SK-N-SH (cell line): Measurements from ENCODE around the gene MED26. TPM values are rescaled to one million over a fixed set of nuclear protein-coding genes. Genes with fewer than 3 reads are reported as not detected.
"Not testable (repeated sequence)": the region's sequence is repeated elsewhere in the genome, so short reads cannot be mapped to it uniquely, and the experiment has no call there.

Experiments
- CTCF ChIA-PET: fragments of 300-600, 350-600 bp; formaldehyde crosslinking; extraction: SDS; loops from one replicate; lab custom pipeline; 2021; lab: Yijun Ruan, JAX
- POLR2A ChIA-PET: fragments of 350-600 bp; sonication (Branson Sonifier 250); formaldehyde crosslinking; extraction: SDS; loops from one replicate; lab custom pipeline; 2020; ENCODE audit warnings: antibody characterized with exemption, inconsistent platforms; lab: Yijun Ruan, JAX
- DNase-seq: peaks from one replicate; pipeline ENCODE4 v3.0.0; 2012
- H2AFZ ChIP-seq: fragments of 200-600 bp; sonication (generic); 2 replicates; pipeline ENCODE4 v1.8.1; 2016; ENCODE audit warnings: antibody characterized with exemption, mild to moderate bottlenecking, low read depth
- H3F3A ChIP-seq: fragments of 200-600 bp; sonication (generic); replicated peaks from 2 replicates; pipeline ENCODE3; 2016; ENCODE audit warnings: antibody characterized with exemption, mild to moderate bottlenecking; ENCODE audit not compliant: insufficient read depth
- H3K27ac ChIP-seq, 2 experiments: fragments of 200-500 bp in 1 of 2; fragments of 200-600 bp in 1 of 2; sonication (Bioruptor generic) in 1 of 2; sonication (generic), shearing (Covaris generic) in 1 of 2; 2 replicates each; pipeline versions ENCODE4 v1.5.1 to v1.6.1; 2014 to 2016; ENCODE audit warnings: low read depth in 2 of 2, inconsistent platforms in 1 of 2, low read length in 1 of 2, mild to moderate bottlenecking in 1 of 2, mixed read lengths in 1 of 2
- H3K27me3 ChIP-seq: fragments of 200-600 bp; sonication (generic), shearing (Covaris generic); 2 replicates; pipeline ENCODE4 v1.6.1; 2016; ENCODE audit warnings: mixed run types; ENCODE audit not compliant: insufficient read depth
- H3K36me3 ChIP-seq, 2 experiments: fragments of 200-500 bp in 1 of 2; fragments of 200-600 bp in 1 of 2; sonication (Bioruptor generic) in 1 of 2; sonication (generic) in 1 of 2; replicated peaks in 1 of 2; 2 replicates each; pipeline versions ENCODE3 to v1.5.1; 2014 to 2016; ENCODE audit warnings: low read length in 1 of 2, mild to moderate bottlenecking in 1 of 2; ENCODE audit not compliant: insufficient read depth in 2 of 2, control insufficient read depth in 1 of 2
- H3K4me1 ChIP-seq, 2 experiments: fragments of 200-500 bp in 1 of 2; fragments of 200-600 bp in 1 of 2; sonication (Bioruptor generic) in 1 of 2; sonication (generic), shearing (Covaris generic) in 1 of 2; 2 replicates each; pipeline versions ENCODE4 v1.5.1 to v1.6.1; 2014 to 2016; ENCODE audit warnings: low read depth in 1 of 2, low read length in 1 of 2, mixed run types in 1 of 2; ENCODE audit not compliant: insufficient read depth in 2 of 2, control insufficient read depth in 1 of 2
- H3K4me2 ChIP-seq: fragments of 200-600 bp; sonication (generic), shearing (Covaris generic); 2 replicates; pipeline ENCODE4 v1.6.1; 2017; ENCODE audit warnings: mixed run types
- H3K4me3 ChIP-seq, 2 experiments: fragments of 200-500 bp in 1 of 2; fragments of 200-600 bp in 1 of 2; sonication (Bioruptor generic) in 1 of 2; sonication (generic), shearing (Covaris generic) in 1 of 2; 2 replicates each; pipeline versions ENCODE4 v1.5.1 to v1.8.1; 2014 to 2016; ENCODE audit warnings: low read depth in 2 of 2, inconsistent platforms in 1 of 2, low read length in 1 of 2, mild to moderate bottlenecking in 1 of 2, mixed read lengths in 1 of 2, moderate library complexity in 1 of 2
- H3K79me2 ChIP-seq: fragments of 200-600 bp; sonication (generic); 2 replicates; pipeline ENCODE4 v1.8.1; 2017; ENCODE audit warnings: mild to moderate bottlenecking; ENCODE audit not compliant: insufficient read depth
- H3K9ac ChIP-seq: fragments of 200-600 bp; sonication (generic); 2 replicates; pipeline ENCODE4 v1.6.1; 2017; ENCODE audit warnings: mixed run types
- H3K9me2 ChIP-seq: fragments of 200-600 bp; sonication (generic); 2 replicates; pipeline ENCODE4 v1.6.1; 2017; ENCODE audit warnings: mixed run types
- H3K9me3 ChIP-seq: fragments of 200-600 bp; sonication (generic); 2 replicates; pipeline ENCODE4 v1.6.1; 2017; ENCODE audit warnings: mixed run types, mild to moderate bottlenecking, moderate library complexity
- H4K20me1 ChIP-seq: fragments of 200-600 bp; sonication (generic); 2 replicates; pipeline ENCODE4 v1.6.1; 2017; ENCODE audit warnings: mild to moderate bottlenecking, mixed run types; ENCODE audit not compliant: insufficient read depth
- FOXJ3 ChIP-seq: sonication (generic); formaldehyde crosslinking; IDR thresholded peaks from 2 replicates; pipeline ENCODE4 v1.5.1; 2020; ENCODE audit warnings: mild to moderate bottlenecking, missing genetic modification reagents
- RFX5 ChIP-seq: IDR thresholded peaks from 2 replicates; pipeline ENCODE4 v1.6.1; 2012; ENCODE audit warnings: mild to moderate bottlenecking, improper control_type of control experiment, low read length
- RXRA ChIP-seq: IDR thresholded peaks from 2 replicates; pipeline ENCODE4 v1.4.0; 2012; ENCODE audit warnings: low read depth, mild to moderate bottlenecking, borderline replicate concordance
- TAF1 ChIP-seq: IDR thresholded peaks from 2 replicates; pipeline ENCODE4 v1.6.1; 2012; ENCODE audit warnings: low read depth, mild to moderate bottlenecking, low read length, moderate library complexity, borderline replicate concordance
- whole genome bisulfite sequencing: methylation state at CpG from one replicate; pipeline ENCODE4 v1.1.6; 2017; ENCODE audit warnings: low lambda C conversion rate; 5-methylcytosine and 5-hydroxymethylcytosine counted together
- polyA plus RNA-seq, 3 experiments: library from polyadenylated mRNA; depleted of rRNA; stranded (reverse); fragments of >200 nt; gene quantifications; 2 replicates each; pipeline ENCODE4 v1.2.3, GENCODE V29; 2012
- TF ChIP-seq, protein P1 (sequence below): fragments of 150-350 bp; IDR thresholded peaks from 2 replicates; pipeline ENCODE4 v1.6.1; 2016; ENCODE audit warnings: mild to moderate bottlenecking, low read depth, low read length
- TF ChIP-seq, protein P2 (sequence below): IDR thresholded peaks from 2 replicates; pipeline ENCODE4 v1.6.1; 2012; ENCODE audit warnings: mild to moderate bottlenecking, low read depth, low read length, moderate library complexity

Gene MED26
- polyA plus RNA-seq, 1 of the 3 experiments (the other 2 are of a cell fraction) = 3.5 TPM

DNA sequence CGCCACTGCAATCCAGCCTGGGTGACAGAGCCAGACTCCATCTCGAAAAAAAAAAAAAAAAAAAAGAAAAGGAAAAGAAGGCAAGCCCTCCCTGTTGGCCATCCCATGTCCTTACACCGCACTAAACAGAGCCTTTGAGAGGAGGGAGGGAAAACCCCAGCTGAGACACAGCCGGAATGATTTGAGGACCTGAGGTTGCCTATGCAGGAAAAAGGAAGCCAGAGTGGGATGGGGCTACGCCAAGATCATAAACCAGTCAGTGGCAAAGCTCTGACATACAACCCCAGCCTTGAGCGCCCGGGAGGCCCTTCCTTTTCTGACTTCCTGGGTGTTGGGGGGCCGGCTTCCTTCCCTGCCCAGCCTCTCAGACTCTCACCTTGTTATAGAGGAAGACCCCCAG is 73.2 kb downstream of the MED26 start:
- Histone ChIP-seq H3F3A (peaks cover 7% of the 10 kb centered on the region), H3K4me3 (no peak overlapping the region), H2AFZ (no peak overlapping the region), H3K4me2 (no peak overlapping the region), H3K27me3 (no peaks in the 10 kb centered on the region), H3K4me1 (no peaks in the 10 kb centered on the region), H3K27ac (no peak overlapping the region), H3K79me2 (peaks cover 2% of the 10 kb centered on the region; the same call in 1 of the 2 replicates), H4K20me1 (peaks cover 2% of the 10 kb centered on the region; the same call in 1 of the 2 replicates), H3K9ac (no peak overlapping the region), H3K36me3 (peaks cover 17 to 23% of the 10 kb centered on the region in 2 experiments), H3K9me2 (no peaks in the 10 kb centered on the region), H3K9me3 (no peaks in the 10 kb centered on the region)
- WGBS = 96% methylated on average over 8 of the region's 8 CpGs
- TF ChIP-seq TAF1 = no peak
- TF ChIP-seq, protein P1, sequence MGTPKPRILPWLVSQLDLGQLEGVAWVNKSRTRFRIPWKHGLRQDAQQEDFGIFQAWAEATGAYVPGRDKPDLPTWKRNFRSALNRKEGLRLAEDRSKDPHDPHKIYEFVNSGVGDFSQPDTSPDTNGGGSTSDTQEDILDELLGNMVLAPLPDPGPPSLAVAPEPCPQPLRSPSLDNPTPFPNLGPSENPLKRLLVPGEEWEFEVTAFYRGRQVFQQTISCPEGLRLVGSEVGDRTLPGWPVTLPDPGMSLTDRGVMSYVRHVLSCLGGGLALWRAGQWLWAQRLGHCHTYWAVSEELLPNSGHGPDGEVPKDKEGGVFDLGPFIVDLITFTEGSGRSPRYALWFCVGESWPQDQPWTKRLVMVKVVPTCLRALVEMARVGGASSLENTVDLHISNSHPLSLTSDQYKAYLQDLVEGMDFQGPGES = no peak
- TF ChIP-seq RXRA = no peak
- no peak for DNase-seq
- ChIA-PET POLR2A (no interaction called here), CTCF (no interaction called here)

DNA sequence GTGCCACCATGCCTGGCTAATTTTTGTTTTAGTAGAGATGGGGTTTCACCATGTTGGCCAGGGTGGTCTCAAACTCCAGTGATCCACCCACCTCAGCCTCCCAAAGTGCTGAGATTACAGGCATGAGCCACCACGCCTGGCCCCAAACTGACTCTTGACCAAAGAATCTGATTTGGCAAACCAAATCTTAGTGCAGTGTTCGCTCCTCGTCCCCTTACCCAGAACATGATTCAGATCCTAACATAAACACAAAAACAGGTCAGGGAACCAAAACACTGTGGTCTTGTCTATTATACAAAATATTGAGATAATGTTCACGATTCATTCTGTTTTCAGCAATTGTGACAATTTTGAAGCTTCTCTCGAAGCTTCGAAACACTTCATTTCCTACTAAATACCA is 76.1 kb downstream of the MED26 start:
- POLR2A ChIA-PET = interaction anchor here (0.6 kb wide), 1 partner anchor 45 kb away, joined by 4 read pairs; no protein-coding TSS in a partner anchor

DNA sequence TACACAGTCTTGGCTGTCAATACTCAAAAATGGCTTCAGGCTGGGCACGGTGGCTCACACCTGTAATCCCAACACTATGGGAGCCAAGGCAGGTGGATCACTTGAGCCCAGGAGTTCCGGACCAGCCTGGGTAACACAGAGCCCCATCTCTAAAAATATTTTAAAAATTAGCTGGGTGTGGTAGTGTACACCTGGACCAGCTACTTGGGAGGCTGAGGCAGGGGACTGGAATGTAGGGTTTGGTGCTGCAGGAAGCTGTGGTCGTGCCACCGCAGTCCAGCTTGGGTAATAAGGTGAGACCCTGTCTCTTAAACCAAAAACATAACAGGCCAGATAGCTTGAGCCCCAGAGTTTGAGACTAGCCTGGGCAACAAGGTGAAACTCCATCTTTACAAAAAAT is 79.0 kb downstream of the MED26 start:
- POLR2A ChIA-PET = interaction anchor here (0.6 to 0.7 kb wide), 2 partner anchors 20 to 127 kb away, joined by 3 to 4 read pairs; no protein-coding TSS in a partner anchor
- Histone ChIP-seq H3K36me3 (peaks cover 4 to 11% of the 10 kb centered on the region in 2 experiments), H2AFZ (no peak overlapping the region), H3K9ac (no peak overlapping the region), H3K79me2 (peaks cover 16% of the 10 kb centered on the region), H3K27me3 (no peaks in the 10 kb centered on the region), H4K20me1 (peaks cover 6% of the 10 kb centered on the region; the same call in 1 of the 2 replicates)
- TF ChIP-seq RFX5 (no peak), FOXJ3 (no peak)
- TF ChIP-seq, protein P2, sequence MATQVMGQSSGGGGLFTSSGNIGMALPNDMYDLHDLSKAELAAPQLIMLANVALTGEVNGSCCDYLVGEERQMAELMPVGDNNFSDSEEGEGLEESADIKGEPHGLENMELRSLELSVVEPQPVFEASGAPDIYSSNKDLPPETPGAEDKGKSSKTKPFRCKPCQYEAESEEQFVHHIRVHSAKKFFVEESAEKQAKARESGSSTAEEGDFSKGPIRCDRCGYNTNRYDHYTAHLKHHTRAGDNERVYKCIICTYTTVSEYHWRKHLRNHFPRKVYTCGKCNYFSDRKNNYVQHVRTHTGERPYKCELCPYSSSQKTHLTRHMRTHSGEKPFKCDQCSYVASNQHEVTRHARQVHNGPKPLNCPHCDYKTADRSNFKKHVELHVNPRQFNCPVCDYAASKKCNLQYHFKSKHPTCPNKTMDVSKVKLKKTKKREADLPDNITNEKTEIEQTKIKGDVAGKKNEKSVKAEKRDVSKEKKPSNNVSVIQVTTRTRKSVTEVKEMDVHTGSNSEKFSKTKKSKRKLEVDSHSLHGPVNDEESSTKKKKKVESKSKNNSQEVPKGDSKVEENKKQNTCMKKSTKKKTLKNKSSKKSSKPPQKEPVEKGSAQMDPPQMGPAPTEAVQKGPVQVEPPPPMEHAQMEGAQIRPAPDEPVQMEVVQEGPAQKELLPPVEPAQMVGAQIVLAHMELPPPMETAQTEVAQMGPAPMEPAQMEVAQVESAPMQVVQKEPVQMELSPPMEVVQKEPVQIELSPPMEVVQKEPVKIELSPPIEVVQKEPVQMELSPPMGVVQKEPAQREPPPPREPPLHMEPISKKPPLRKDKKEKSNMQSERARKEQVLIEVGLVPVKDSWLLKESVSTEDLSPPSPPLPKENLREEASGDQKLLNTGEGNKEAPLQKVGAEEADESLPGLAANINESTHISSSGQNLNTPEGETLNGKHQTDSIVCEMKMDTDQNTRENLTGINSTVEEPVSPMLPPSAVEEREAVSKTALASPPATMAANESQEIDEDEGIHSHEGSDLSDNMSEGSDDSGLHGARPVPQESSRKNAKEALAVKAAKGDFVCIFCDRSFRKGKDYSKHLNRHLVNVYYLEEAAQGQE = no peak
- TF ChIP-seq, all 33 proteins: peak for 0
- Histone ChIP-seq H3K9me3 (no peaks in the 10 kb centered on the region), H3K4me2 (no peak overlapping the region), H3K4me3 (no peak overlapping the region), H3F3A (peaks cover 9% of the 10 kb centered on the region), H3K27ac (no peak overlapping the region), H3K9me2 (no peaks in the 10 kb centered on the region), H3K4me1 (no peaks in the 10 kb centered on the region)
- 98% methylated on average over 4 of the region's 4 CpGs for WGBS
- no peak for DNase-seq
- CTCF ChIA-PET = no interaction called here

More for the DNA sequence above, 76.1 kb downstream of the MED26 start:
- H3K9me3 ChIP-seq, H3K79me2 ChIP-seq, H4K20me1 ChIP-seq, H3K9me2 ChIP-seq, CTCF ChIA-PET, H2AFZ ChIP-seq, H3K4me2 ChIP-seq, H3K4me1 ChIP-seq, H3F3A ChIP-seq, DNase-seq, H3K4me3 ChIP-seq, H3K27me3 ChIP-seq, H3K27ac ChIP-seq, H3K9ac ChIP-seq: not testable (repeated sequence)
- peaks cover 9 to 19% of the 10 kb centered on the region in 2 experiments for H3K36me3 ChIP-seq
- WGBS = 96% methylated on average over 6 of the region's 6 CpGs
